NCI-H128 (cell line): ENCODE data around the gene TFB1M.
"Not testable (repeated sequence)": the region's sequence is repeated elsewhere in the genome, so short reads cannot be mapped to it uniquely, and the experiment has no call there.

ENCODE experiments used
- DNase-seq: peaks from one replicate; lab custom pipeline; 2025; ENCODE audit not compliant: unreplicated experiment; lab: John Stamatoyannopoulos, UW

Gene TFB1M

DNA sequence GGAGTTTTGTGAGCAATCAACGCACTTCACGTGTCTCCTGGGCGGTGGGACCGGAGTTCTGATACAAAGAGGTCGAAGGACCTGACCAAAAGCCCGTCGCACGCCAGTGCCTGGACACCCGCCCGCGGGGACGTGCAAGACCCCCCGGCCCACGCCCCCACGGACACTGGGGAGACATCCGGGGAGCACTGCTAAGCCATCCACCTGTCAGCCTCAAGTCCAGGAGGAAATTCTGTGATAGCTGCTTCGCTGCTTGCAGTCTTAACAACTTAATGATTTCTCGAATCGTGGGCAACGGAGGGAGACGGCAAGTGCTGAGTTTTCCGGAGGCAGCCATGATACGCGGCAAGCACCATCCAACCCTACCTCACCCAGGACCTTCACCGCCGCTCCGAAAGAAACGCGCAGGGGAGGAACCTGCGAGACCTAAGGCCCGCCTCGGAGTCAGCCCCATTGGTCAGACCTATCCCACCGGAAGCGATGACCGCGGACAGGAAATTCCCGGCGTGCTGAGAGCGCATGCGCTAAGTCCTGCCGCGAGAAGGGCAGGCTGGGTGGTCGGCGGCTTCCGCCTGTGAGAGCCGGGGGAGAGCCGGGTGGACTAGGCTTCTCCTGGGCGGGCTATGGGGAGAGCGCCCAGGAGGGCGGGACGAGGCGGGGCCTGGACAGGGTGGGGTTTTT, at the start of gene TFB1M:
TFB1M (minus strand) TSS at position 393 of the 681 bp plus-strand sequence; CDS start at position 337, 56 bp downstream.
- DNase-seq = peak; percentile 98

DNA sequence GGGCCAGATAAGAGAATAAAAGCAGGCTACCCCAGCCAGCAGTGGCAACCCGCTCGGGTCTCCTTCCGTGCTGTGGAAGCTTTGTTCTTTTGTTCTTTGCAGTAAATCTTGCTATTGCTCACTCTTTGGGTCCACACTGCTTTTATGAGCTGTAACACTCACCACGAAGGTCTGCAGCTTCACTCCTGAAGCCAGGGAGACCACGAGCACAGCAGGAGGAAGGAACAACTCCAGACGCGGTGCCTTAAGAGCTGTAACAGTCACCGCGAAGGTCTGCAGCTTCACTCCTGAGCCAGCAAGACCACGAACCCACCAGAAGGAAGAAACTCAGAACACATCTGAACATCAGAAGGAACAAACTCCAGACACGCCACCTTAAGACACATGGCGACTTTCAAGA, 49.7 kb upstream of the TFB1M start:
- not testable (repeated sequence) for DNase-seq

DNA sequence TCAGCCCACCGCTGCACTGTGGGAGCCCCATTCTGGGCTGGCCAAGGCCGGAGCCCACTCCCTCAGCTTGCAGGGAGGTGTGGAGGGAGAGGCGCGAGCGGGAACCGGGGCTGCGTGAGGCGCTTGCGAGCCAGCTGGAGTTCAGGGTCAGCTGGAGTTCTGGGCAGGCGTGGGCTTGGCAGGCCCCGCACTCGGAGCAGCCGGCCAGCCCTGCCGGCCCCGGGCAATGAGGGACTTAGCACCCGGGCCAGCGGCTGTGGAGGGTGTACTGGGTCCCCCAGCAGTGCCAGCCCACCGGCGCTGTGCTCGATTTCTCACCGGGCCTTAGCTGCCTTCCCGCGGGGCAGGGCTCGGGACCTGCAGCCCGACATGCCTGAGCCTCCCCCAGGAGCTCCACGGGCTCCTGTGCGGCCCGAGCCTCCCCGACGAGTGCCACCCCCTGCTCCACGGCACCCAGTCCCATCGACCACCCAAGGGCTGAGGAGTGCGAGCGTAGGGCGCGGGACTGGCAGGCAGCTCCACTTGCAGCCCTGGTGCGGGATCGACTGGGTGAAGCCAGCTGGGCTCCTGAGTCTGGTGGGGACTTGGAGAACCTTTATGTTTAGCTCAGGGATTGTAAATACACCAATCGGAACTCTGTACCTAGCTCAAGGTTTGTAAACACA, 48.8 kb upstream of the TFB1M start:
- not testable (repeated sequence) for DNase-seq

DNA sequence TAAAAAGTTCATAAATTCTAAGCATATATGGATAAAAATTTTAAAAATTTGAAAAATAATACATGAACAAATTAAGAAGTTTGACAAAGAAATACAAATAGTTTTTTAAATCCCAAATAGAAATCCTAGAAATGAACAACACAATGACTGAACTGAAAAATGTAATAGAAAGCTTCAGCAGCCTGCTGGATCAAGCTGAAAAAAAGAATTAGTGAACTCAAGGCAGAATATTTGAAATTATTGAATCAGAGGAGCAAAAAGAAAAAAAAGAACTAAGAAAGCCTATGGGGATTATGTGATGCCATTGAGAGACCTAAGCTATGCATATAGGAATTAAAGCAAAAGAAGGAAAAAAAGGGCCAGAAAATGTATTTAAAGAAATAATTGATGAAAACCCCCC, 39.9 kb upstream of the TFB1M start:
- no peak for DNase-seq

DNA sequence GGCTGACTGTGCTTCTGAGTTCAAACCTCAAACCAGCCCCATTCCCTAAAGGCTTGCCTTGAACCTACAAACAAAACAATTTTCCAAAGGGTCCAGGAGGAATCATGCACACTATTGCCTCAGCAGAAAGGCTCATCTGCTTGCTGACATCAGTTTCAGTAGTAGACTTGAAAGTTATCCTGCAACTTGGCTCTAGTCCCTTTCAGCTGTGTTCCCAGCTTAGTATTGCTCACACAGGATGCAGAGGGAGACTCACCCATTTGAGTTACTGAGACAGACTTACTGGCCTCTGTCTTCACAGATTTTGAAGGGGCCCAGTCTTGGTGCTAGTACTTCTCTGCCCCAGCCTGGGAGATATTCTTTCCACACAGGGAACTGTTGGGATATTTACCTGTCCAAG, 38.5 kb upstream of the TFB1M start:
- no peak for DNase-seq

DNA sequence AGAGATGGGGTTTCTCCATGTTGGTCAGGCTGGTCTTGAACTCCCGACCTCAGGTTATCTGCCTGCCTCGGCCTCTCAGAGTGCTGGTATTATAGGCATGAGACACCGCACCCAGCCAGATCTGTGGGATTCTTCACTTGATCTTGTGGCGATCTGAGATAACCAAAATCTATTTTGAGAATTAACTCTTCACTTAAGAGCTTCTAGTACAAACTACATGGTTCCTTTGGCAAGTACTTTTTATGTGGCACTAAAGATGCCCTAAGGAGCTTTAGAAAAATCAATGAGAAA, 37.8 kb upstream of the TFB1M start:
- no peak for DNase-seq

DNA sequence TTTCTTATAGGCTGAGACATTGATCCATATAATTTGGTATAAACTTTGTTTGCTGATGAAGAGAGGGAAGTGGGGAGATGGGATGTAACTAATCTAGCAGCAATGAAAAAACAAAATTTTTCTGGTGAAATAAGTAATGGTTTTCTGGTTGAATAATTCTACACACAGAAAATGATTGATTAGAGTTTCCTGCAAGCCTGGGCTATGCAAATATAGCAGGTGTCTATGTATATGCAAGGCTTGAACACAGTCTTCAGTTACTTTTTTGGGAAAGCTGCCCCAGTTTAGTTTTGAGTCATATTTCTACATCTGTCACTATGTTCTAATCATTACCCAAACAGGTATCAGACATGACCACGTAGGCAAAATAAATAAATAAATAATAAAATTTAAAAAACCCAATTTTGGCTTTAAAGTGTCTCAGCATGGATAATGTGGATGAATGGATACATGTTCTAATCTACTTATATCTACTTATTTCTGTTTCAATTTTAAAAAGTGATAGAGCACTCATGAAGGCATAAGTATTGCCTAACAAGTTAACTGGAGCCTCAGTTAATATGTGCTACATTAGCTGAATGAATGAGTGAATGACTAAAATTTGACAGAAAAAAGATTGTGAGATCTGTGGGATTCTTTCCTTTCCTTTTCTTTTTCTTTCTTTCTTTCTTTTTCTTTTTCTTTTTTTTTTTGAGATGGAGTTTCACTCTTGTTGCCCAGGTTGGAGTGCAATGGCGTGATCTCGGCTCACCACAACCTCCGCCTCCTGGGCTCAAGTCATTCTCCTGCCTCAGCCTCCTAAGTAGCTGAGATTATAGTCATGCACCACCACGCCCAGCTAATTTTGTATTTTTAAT, 37.2 kb upstream of the TFB1M start:
- DNase-seq = no peak

DNA sequence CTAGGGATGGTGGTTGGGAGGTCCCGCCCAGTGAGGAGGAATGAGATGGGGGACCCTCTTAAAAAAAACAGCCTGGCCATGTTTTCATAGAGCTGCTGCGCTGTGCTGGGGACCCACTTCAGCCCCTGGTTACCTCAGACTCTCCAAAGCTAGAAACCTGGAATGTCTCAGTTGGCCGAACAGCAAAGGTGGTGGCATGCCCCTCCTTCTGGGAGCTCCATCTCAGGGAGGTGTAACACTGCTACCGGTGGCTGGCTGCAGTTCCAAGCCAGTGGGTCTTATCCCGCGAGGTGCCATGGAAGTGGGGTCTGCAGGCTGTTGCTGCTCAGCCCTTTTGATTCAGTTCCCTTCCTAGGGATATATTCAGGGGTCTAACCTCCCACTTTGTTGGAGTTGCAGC, 35.7 kb upstream of the TFB1M start:
- DNase-seq = no peak

DNA sequence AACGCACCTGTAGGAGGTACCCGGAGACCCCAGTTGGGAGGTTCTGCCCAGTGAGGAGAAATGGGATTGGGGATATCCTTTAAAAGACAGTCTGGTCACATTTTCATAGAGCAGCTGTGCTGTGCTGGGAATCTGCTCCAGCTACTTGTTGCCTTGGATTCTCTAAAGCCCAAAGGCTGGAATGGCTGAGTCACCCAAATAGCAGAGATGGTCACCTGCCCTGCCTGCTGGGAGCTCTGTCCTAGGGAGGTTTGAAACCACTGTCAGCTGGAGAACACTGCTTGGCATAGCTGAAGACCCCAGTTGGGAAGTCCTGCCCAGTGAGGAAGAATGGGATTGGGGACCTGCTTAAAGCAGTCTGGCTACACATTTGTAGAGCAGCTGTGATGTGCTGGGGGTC, 34.8 kb upstream of the TFB1M start:
- DNase-seq = no peak

DNA sequence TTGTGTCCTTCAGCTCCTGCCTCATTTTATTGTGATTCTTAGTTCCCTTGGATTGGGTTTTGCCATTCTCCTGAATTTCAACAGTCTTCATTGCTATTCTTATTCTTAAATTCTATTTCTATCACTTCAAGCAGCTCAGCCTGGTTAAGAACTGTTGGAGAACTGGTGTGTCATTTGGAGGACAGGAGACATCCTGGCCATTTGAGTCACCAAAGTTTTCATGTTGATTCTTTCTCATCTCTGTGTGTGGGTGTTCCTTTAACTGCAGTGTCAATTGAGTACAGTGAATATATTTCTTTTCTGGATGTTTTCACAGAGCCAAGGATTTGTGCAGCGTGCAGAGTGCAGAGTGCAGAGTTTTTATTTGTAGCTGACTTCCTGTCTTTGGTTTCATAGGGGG, 33.5 kb upstream of the TFB1M start:
- DNase-seq = no peak

DNA sequence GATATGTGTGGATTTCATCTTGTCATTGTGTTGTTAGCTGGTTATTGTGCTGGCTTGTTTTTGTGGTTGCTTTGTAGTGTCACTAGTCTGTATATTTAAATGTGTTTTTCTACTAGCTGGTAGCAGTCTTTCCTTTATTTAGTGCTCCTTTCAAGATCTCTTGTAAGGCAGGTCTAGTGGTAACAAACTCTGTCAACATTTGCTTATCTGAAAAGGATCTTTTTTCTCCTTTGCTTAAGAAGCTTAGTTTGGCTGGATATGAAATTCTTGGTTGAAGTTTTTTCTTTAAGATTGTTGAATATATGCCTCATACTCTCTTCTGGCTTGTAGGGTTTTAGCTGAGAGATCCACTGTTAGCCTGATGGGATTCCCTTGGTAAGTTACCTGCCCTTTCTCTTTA, 32.7 kb upstream of the TFB1M start:
- DNase-seq = no peak

DNA sequence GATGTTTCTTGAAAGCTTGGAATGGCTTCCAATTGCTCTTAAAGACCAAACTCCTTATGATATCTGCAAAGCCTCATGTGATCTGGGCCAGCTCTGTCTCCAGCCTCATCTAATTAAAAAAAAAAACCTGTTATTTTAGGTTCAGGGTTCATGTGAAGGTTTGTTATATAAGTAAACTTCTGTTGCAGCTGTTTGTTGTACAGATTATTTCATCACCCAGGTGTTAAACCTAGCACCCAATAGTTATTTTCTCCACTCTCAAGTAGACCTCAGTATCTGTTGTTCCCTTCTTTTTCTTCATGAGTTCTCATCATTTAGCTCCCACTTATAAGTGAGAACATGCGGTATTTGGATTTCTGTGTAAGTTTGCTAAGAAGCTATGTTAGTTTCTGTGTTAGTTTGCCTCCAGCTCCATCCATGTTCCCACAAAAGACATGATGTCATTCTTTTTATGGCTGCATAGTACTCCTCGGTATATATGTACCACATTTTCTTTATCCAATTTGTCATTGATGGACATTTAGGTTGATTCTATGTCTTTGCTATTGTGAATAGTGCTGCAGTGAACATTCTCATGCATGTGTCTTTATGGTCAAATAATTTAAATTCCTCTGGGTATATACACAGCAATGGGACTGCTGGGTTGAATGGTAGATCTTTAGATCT, 30.2 kb upstream of the TFB1M start:
- no peak for DNase-seq

DNA sequence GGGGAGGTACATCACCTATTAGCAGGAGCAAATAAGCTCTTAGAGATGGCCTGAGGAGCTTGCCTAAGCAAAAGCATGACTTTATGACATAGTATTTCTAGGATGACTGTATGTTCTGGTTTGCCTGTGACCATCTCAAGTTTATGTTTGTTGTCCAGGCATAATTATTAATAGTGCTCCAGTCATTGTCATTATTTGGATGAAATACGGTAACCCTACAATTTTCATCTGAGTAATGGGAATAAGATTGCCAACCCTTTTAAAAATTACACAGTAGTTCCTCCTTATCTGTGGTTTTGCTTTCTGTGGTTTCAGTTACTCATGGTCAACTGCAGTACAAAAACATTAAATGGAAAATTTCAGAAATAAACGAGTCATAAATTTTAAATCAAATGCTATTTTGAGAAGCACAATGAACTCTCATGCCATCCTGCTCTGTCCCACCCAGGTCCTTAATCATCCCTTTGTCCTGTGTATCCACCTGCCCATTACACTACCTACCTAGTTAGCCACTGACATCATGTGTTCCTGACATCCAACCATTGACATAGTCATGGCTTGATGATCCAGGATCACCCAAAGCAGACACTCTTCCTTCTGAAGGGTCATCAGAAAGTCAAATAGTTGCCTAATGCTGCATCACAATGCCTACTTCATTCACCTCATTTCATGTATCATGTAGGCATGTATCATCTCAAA, 27.0 kb upstream of the TFB1M start:
- no peak for DNase-seq

DNA sequence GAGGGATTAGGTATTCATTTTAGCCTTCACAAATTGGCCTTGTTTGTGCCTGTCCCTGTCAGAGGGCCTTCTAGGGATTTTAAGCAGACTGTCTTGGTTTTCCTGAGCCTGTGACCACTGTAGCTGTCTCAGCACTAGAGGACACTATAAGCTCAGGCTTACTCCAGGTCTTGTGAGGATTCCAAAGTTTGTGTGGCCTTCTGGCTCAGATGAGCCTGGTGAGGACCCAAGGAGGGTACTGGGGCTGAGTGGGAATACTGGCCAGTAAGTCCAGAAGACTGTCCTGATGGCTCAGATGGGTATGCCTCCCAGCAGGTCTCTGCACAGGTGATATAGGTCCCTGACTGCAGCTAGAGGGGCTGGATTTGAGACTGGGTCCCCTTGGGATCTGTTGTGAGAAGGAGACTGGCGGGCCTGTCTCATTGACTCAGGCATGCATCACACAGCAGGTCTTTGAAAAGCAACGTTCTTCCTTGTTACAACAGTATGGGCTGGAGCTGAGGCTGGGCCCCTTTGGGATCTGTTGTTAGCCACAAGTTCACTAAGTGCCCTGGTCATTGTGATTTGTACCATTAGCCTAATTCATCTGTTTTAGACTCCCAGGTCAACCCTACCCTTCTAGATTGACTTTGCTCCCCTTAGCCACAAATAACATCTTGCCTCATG, 26.3 kb upstream of the TFB1M start:
- DNase-seq = no peak

DNA sequence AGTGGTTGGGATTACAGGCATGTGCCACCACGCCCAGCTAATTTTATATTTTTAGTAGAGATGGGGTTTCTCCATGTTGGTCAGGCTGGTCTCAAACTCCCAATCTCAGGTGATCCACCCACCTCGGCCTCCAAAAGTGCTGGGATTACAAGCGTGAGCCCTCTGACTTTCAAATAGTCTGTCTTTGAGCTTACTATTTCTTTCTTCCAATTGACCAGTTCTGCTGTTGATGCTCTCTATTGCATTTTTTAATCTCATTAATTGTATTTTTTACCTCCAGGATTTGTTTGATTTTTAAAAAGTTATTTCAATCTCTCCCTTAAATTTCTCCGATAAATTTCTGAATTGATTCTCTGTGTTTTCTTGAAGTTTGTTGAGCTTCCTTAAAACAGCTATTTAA, 25.6 kb upstream of the TFB1M start:
- DNase-seq = not testable (repeated sequence)

DNA sequence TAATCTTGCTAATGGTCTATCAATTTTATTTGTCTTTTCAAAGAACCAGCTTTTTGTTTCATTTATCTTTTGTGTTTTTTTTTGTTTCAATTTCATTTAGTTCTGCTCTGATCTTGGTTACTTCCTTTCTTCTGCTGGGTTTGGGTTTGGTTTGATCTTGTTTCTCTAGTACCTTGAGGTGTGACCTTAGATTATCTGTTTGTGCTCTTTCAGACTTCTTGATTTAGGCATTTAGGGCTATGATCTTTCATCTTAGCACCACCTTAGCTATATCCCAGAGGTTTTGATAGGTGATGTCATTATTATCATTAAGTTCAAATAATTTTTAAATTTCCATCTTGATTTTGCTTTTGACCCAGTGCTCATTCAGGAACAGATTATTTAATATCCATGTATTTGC, 24.0 kb upstream of the TFB1M start:
- not testable (repeated sequence) for DNase-seq

DNA sequence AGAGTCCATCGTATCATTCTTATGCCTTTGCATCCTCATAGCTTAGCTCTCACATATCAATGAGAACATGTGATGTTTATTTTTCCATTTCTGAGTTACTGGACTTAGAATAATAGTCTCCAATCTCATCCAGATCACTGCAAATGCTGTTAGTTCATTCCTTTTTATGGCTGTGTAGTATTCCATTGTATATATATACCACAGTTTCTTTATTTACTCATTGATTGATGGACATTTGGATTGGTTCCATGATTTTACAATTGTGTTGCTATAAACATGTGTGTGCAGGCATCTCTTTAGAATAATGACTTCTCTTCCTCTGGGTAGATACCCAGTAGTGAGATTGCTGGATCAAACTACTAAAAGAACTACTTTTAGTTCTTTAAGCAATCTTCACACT, 21.0 kb upstream of the TFB1M start:
- DNase-seq = no peak

DNA sequence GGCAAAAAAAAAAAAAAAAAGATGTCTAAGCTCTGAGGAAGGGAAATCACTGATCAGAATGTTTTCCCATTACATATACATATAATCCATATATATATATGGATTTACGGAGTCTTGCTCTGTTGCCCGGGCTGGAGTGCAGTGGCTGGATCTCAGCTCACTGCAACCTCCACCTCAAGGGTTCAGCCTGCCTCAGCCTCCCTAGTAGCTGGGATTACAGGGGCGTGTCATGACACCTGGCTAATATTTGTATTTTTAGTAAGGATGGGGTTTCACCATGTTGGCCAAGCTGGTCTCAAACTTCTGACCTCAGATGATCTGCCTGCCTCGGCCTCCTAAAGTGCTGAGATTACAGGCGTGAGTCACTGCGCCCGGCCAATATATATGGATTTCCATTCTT, 19.8 kb upstream of the TFB1M start:
- DNase-seq = not testable (repeated sequence)

DNA sequence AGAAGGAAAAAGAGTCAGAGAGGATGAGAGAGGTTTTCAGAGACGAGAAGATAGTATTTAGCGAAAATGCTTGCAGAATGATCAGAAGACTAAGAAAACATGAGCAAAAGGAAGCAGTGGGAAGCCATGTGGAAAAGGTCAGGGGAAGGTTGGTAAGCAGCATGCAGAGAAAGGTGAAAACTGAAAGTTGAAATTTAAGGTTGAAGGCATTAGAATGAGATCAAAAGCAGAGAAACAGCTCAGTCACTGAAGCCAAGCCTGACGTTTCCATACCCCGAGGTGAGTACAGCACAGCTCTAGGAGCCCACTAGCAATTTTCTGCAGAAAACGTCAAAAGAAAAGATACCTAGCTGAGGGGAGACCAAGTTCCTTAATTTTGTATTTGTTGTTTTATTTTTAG, 19.1 kb upstream of the TFB1M start:
- no peak for DNase-seq

DNA sequence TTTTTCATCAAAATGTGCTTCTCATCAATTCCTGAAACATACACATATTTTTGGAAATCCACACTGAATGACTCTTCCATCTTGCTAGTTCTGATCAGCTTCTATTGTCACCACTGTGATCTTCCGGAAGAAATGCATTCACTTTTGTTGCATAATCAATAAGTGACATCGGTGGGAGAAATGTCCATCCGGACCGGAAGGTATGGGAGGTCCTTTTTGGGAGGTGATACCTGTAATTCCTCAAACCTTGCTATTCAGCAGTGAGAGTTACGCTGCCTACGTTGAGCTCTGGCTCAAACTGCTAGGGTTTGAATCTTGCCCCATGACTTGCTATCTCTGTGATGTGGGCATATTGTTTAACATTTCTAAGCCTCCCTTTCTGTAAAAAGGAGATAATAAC, 16.6 kb upstream of the TFB1M start:
- no peak for DNase-seq
